ENCODE measurements around the gene GVQW3. TPM values are rescaled to one million over a fixed set of nuclear protein-coding genes. Genes with fewer than 3 reads are reported as not detected.
A peak's percentile ranks its signal among the peaks of the same experiment; 100 is the strongest.

Gene GVQW3
- total and polyA plus RNA-seq, 2 donors (not counting 1 experiment from before 2014, with no cell fraction given) = 3.5 to 8.2 TPM

DNA sequence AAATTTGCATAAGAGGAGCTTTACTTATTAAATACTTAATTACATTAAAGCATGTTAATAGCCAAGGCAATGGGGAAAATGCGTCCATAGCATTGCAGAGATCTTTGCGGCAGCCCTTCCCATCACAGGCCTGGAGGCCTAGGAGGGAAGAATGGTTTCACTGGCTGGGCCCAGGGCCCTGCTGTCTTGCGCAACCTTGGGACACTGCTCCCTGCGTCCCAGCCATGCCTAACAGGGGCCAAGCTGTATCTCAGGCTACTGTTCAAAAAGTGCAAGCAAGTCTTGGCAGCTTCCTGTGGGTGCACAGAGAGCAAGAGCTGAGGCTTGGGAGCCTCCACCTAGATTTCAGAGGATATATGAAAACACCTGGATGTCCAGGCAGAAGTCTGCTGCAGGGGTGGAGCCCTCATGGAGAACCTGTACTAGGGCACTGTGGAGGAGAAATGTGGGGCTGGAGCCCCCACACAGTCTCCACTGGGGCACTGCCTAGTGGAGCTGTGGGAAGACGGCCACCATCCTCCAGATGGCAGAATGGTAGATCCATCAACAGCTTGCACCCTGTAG lies 46.2 kb upstream of the GVQW3 start:
- TF ChIP-seq, protein P1, sequence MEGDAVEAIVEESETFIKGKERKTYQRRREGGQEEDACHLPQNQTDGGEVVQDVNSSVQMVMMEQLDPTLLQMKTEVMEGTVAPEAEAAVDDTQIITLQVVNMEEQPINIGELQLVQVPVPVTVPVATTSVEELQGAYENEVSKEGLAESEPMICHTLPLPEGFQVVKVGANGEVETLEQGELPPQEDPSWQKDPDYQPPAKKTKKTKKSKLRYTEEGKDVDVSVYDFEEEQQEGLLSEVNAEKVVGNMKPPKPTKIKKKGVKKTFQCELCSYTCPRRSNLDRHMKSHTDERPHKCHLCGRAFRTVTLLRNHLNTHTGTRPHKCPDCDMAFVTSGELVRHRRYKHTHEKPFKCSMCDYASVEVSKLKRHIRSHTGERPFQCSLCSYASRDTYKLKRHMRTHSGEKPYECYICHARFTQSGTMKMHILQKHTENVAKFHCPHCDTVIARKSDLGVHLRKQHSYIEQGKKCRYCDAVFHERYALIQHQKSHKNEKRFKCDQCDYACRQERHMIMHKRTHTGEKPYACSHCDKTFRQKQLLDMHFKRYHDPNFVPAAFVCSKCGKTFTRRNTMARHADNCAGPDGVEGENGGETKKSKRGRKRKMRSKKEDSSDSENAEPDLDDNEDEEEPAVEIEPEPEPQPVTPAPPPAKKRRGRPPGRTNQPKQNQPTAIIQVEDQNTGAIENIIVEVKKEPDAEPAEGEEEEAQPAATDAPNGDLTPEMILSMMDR (IDR thresholded peaks at IDR 0.05) = no peak
- no peak for TF ChIP-seq EZH2 (IDR thresholded peaks at IDR 0.05; ENCODE audit: borderline replicate concordance, insufficient read depth, low read depth, low read length, poor library complexity, severe bottlenecking)
- Mint-ChIP-seq H3K4me3 (no peak overlapping the region), H3K27me3 (no peaks in the 10 kb centered on the region), H3K4me1 (peaks cover 8% of the 10 kb centered on the region), H3K27ac (no peak overlapping the region), H3K9me3 (ENCODE audit: insufficient read depth) (peaks cover 10% of the 10 kb centered on the region)
- peaks cover 0 to 25% (median 21%) of the 10 kb centered on the region in 3 donors for H3K9me3 ChIP-seq (ENCODE audit: control extremely low read depth in 1 of 3, control insufficient read depth in 2 of 3, insufficient read depth in 1 of 3, low read length in 2 of 3)
- no peaks in the 10 kb centered on the region for H3K27me3 ChIP-seq (replicated peaks in 1 of 4; ENCODE audit: control extremely low read depth in 1 of 4, control insufficient read depth in 3 of 4, insufficient read depth in 4 of 4, low read length in 3 of 4)
- 100% methylated on average over 4 of the region's 5 CpGs for WGBS (ENCODE audit: insufficient coverage)
- intact Hi-C loops (cut with micrococcal nuclease) = no loop called here
- CTCF ChIA-PET = no interaction called here
- ATAC-seq (ENCODE audit: low read depth) = no peak
- no peaks in the 10 kb centered on the region for H3K36me3 ChIP-seq (replicated peaks in 1 of 2; ENCODE audit: control extremely low read depth in 1 of 2, control insufficient read depth in 1 of 2, extremely low read depth in 1 of 2, insufficient read depth in 2 of 2, low read length in 1 of 2)
- H3K4me2 ChIP-seq (replicated peaks; ENCODE audit: low read depth, low read length, poor library complexity, severe bottlenecking) = no peak overlapping the region
- H3K4me1 ChIP-seq (ENCODE audit: control insufficient read depth in 2 of 2, insufficient read depth in 2 of 2, low read length in 2 of 2) = no peaks in the 10 kb centered on the region
- no peak overlapping the region for H3K4me3 ChIP-seq (ENCODE audit: control extremely low read depth in 1 of 5, extremely low read depth in 1 of 5, insufficient read depth in 1 of 5, low read depth in 2 of 5, low read length in 4 of 5)
- POLR2A ChIA-PET = no interaction called here
- no peak overlapping the region for H3K9ac ChIP-seq (ENCODE audit: low read length)
- H3K79me2 ChIP-seq (ENCODE audit: control insufficient read depth, insufficient read depth, low read length) = no peaks in the 10 kb centered on the region
- DNase-seq = no peak
- no peak overlapping the region for H3K27ac ChIP-seq (ENCODE audit: low read length in 2 of 2)
- H4K20me1 ChIP-seq (ENCODE audit: control insufficient read depth, insufficient read depth, low read length, poor library complexity, severe bottlenecking) = no peaks in the 10 kb centered on the region
- no peak overlapping the region for H2AFZ ChIP-seq (ENCODE audit: insufficient read depth, low read depth, low read length, poor library complexity, severe bottlenecking)

DNA sequence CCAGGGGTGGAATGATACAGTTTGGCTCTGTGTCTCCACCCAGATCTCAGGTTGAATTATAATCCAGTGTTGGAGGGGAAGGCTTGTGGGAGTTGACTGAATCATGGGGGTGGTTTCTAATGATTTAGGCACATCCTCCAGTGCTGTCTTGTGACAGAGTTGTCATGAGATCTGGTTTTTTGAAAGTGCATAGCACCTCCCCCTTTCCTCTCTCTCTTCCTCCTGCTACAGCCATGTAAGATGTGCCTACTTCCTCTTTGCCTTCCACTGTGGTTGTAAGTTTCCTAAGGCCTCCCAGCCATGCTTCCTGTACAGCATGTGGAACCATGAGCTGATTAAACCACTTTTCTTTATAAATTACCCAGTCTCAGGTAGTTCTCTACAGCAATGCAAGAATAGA lies 45.3 kb upstream of the GVQW3 start:
- H2AFZ ChIP-seq (ENCODE audit: insufficient read depth, low read depth, low read length, poor library complexity, severe bottlenecking) = no peak overlapping the region
- no peaks in the 10 kb centered on the region for H4K20me1 ChIP-seq (ENCODE audit: control insufficient read depth, insufficient read depth, low read length, poor library complexity, severe bottlenecking)
- H3K9ac ChIP-seq (ENCODE audit: low read length) = no peak overlapping the region
- Mint-ChIP-seq H3K4me1 (peaks cover 8% of the 10 kb centered on the region), H3K27me3 (no peaks in the 10 kb centered on the region), H3K9me3 (ENCODE audit: insufficient read depth) (peaks cover 10% of the 10 kb centered on the region), H3K27ac (no peak overlapping the region), H3K4me3 (no peak overlapping the region)
- ChIA-PET POLR2A (no interaction called here), CTCF (no interaction called here)
- no peaks in the 10 kb centered on the region for H3K4me1 ChIP-seq (ENCODE audit: control insufficient read depth in 2 of 2, insufficient read depth in 2 of 2, low read length in 2 of 2)
- no peaks in the 10 kb centered on the region for H3K27me3 ChIP-seq (replicated peaks in 1 of 4; ENCODE audit: control extremely low read depth in 1 of 4, control insufficient read depth in 3 of 4, insufficient read depth in 4 of 4, low read length in 3 of 4)
- H3K4me3 ChIP-seq (ENCODE audit: control extremely low read depth in 1 of 5, extremely low read depth in 1 of 5, insufficient read depth in 1 of 5, low read depth in 2 of 5, low read length in 4 of 5) = no peak overlapping the region
- intact Hi-C loops (cut with micrococcal nuclease) = no loop called here
- no peaks in the 10 kb centered on the region for H3K36me3 ChIP-seq (replicated peaks in 1 of 2; ENCODE audit: control extremely low read depth in 1 of 2, control insufficient read depth in 1 of 2, extremely low read depth in 1 of 2, insufficient read depth in 2 of 2, low read length in 1 of 2)
- ATAC-seq (ENCODE audit: low read depth) (no peak), DNase-seq (peak; percentile 29)
- H3K27ac ChIP-seq (ENCODE audit: low read length in 2 of 2) = no peak overlapping the region
- H3K9me3 ChIP-seq (ENCODE audit: control extremely low read depth in 1 of 3, control insufficient read depth in 2 of 3, insufficient read depth in 1 of 3, low read length in 2 of 3) = peaks cover 0 to 25% (median 21%) of the 10 kb centered on the region in 3 donors
- H3K4me2 ChIP-seq (replicated peaks; ENCODE audit: low read depth, low read length, poor library complexity, severe bottlenecking) = no peak overlapping the region
- TF ChIP-seq, protein P1 (IDR thresholded peaks at IDR 0.05) = no peak
- no peak for TF ChIP-seq EZH2 (IDR thresholded peaks at IDR 0.05; ENCODE audit: borderline replicate concordance, insufficient read depth, low read depth, low read length, poor library complexity, severe bottlenecking)
- no peaks in the 10 kb centered on the region for H3K79me2 ChIP-seq (ENCODE audit: control insufficient read depth, insufficient read depth, low read length)

Measured in B cell (primary cell).